Keratinocyte (primary cell): ENCODE measurements around the gene LHFPL6.

Experiments
- CTCF ChIP-seq, 3 experiments: IDR thresholded peaks in 1 of 3; conservative IDR thresholded peaks in 1 of 3; optimal IDR thresholded peaks in 1 of 3; 2 replicates in 2 of 3; 3 replicates in 1 of 3; pipeline versions ENCODE3 to v1.5.1; 2011; ENCODE audit warnings: low read length in 3 of 3, mild to moderate bottlenecking in 3 of 3, moderate library complexity in 2 of 3, control low read depth in 1 of 3, inconsistent platforms in 1 of 3; ENCODE audit not compliant: insufficient read depth in 2 of 3; ENCODE audit errors: extremely low read depth in 1 of 3
- EZH2 ChIP-seq: IDR thresholded peaks from one replicate; pipeline ENCODE4 v1.6.1; 2012; ENCODE audit warnings: inconsistent platforms, mild to moderate bottlenecking, low read length, moderate library complexity

GRCh38 chr13:39407138-39407537 lies 195.9 kb downstream of the LHFPL6 start:
- TF ChIP-seq CTCF (optimal IDR thresholded peaks at IDR 0.05 in 1 of 3, IDR thresholded peaks at IDR 0.05 in 1 of 3, conservative IDR thresholded peaks at IDR 0.05 in 1 of 3; ENCODE audit: extremely low read depth in 1 of 3, insufficient read depth in 2 of 3, low read length in 3 of 3) (no peak), EZH2 (no peak)
